ENCODE results near the gene COL4A4. TPM values are rescaled to one million over a fixed set of nuclear protein-coding genes. Genes with fewer than 3 reads are reported as not detected.

The COL4A4 gene
- total RNA-seq, 5 donors from 2014 or later (not counting 1 experiment from before 2014, with no cell fraction given) = 0.08 to 0.28 (median 0.20) TPM

DNA sequence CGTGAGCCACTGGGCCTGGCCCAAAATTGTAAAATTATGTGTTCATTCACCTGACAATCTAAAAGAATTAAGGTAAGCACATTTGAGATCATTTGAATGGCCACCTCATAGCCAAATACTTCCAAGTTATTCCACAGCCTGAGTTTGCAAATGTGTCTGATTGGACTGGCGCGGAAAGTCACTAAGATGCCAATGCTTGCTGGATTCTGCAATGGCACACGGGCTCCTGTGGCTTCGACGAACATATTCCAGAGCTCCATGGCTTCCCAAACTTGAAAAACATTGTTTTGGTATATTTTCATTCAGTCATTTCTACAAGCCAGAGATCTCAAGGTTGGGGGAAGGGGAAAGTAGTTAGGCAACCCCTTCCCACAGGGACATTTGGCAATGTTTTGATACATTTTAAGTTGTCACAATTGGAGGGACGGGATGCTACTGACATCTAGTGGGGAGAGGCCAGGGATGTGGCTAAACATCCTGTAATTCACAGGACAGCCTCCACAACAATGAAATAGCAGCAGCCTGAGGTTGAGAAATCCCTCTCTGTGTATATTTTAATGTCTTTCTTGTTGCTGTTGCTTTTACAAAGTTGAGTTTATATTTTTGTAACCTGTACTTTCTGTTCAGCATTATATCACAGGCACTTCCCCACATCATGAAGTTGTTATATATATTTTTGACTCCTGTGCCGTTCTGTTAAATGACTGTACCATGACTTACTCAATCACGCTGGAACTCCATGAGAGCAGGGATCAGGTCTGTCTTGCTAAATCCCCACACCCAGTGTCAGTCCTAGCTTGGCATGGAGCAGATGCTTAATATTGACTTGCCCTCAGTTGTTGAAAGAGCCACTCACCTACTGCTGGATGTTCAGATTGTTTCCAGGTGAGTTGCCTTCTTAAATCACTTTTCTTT lies 56.9 kb downstream of the COL4A4 start:
- ATAC-seq (replicated peaks in 1 of 4) (no peak), DNase-seq (peak in 18 of 35 experiments; percentile 1 to 44 (median 12))
- 95% methylated on average over 4 of the region's 9 CpGs for WGBS (ENCODE audit: insufficient coverage)
- Histone ChIP-seq H3K27me3 (replicated peaks in 1 of 2; ENCODE audit: control insufficient read depth in 2 of 2, extremely low read depth in 1 of 2, insufficient read depth in 2 of 2, low read length in 1 of 2) (peaks cover 0 to 3% of the 10 kb centered on the region in 2 experiments), H3K36me3 (ENCODE audit: control insufficient read depth in 2 of 2, extremely low read depth in 1 of 2, insufficient read depth in 1 of 2, low read length in 1 of 2) (no peaks in the 10 kb centered on the region), H3K4me1 (ENCODE audit: control insufficient read depth in 1 of 2, extremely low read depth in 1 of 2, insufficient read depth in 2 of 2, low read length in 2 of 2) (no peaks in the 10 kb centered on the region), H3K27ac (ENCODE audit: low read length) (no peak overlapping the region), H3K4me3 (ENCODE audit: control insufficient read depth in 1 of 2, extremely low read depth in 1 of 2, low read length in 1 of 2) (no peak overlapping the region), H3K9me3 (no peaks in the 10 kb centered on the region)
- no peak overlapping the region for H3K27ac Mint-ChIP-seq
- peaks cover 3 to 7% of the 10 kb centered on the region in 2 donors for H3K27me3 Mint-ChIP-seq
- H3K36me3 Mint-ChIP-seq = no peaks in the 10 kb centered on the region
- ChIA-PET CTCF (interaction anchor here in 1 of 2 donors (0.6 kb wide), 1 partner anchor 13 kb away, joined by 4 read pairs; no protein-coding TSS in a partner anchor), POLR2A (no interaction called here)
- no peaks in the 10 kb centered on the region for H3K9me3 Mint-ChIP-seq
- no peaks in the 10 kb centered on the region for H3K4me1 Mint-ChIP-seq
- no peak overlapping the region for H3K4me3 Mint-ChIP-seq

DNA sequence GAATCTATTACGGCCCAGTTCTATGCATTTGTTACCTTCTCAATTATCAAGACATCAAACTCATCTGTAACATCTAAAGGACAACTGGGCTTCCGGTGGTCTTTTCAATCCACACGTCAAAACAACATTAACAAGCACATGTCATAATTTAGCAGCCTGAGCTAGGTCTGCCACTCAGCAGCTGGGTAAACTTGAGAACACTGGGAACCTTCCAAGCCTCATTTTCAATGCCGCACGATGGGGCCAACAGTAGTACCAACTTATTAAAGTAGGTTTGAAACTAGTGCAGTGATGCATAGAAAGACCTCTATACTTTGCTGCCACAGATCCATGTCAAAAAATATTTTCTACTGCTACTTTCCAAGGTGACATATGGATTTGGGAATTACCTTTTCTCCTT lies 60.4 kb downstream of the COL4A4 start:
- no peak for ATAC-seq (replicated peaks in 1 of 4)
- Histone ChIP-seq H3K36me3 (ENCODE audit: control insufficient read depth in 2 of 2, extremely low read depth in 1 of 2, insufficient read depth in 1 of 2, low read length in 1 of 2) (no peaks in the 10 kb centered on the region), H3K9me3 (no peaks in the 10 kb centered on the region), H3K27ac (ENCODE audit: low read length) (no peak overlapping the region), H3K4me3 (ENCODE audit: control insufficient read depth in 1 of 2, extremely low read depth in 1 of 2, low read length in 1 of 2) (no peak overlapping the region), H3K4me1 (ENCODE audit: control insufficient read depth in 1 of 2, extremely low read depth in 1 of 2, insufficient read depth in 2 of 2, low read length in 2 of 2) (no peaks in the 10 kb centered on the region), H3K27me3 (replicated peaks in 1 of 2; ENCODE audit: control insufficient read depth in 2 of 2, extremely low read depth in 1 of 2, insufficient read depth in 2 of 2, low read length in 1 of 2) (peaks cover 0 to 3% of the 10 kb centered on the region in 2 experiments)
- Mint-ChIP-seq H3K4me3 (no peak overlapping the region), H3K27me3 (peaks cover 0 to 5% of the 10 kb centered on the region in 2 donors), H3K4me1 (no peaks in the 10 kb centered on the region), H3K36me3 (no peaks in the 10 kb centered on the region), H3K9me3 (no peaks in the 10 kb centered on the region), H3K27ac (no peak overlapping the region)
- WGBS (ENCODE audit: insufficient coverage) = 90% methylated on average over 3 of the region's 5 CpGs
- ChIA-PET POLR2A (no interaction called here), CTCF (interaction anchor here in 1 of 2 donors (0.5 kb wide), 1 partner anchor 1944 kb away, joined by 8 read pairs; no protein-coding TSS in a partner anchor)
- no peak for DNase-seq

DNA sequence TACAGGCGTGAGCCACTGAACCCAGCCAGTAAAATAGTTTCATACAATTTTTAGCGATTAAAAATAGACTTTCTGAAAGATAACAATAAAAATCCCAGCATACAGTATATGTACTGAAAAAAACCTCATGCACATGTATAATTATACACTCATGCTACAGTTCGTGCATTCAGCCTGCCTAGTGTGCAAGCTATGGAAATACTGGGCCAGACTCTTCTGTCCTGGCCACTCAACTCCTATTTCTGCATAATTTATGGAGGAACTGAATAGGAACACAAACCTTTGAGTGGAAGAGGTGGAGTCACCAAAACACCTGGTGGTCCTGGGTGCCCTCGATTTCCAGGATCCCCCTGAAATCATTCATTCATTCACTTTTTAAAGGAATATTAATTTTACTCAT lies 64.7 kb downstream of the COL4A4 start:
- Mint-ChIP-seq H3K36me3 (no peaks in the 10 kb centered on the region), H3K27me3 (peaks cover under 1 to 2% of the 10 kb centered on the region in 2 donors), H3K27ac (no peak overlapping the region), H3K9me3 (no peaks in the 10 kb centered on the region), H3K4me1 (no peaks in the 10 kb centered on the region), H3K4me3 (no peak overlapping the region)
- no peak overlapping the region for H3K4me3 ChIP-seq (ENCODE audit: control insufficient read depth in 1 of 2, extremely low read depth in 1 of 2, low read length in 1 of 2)
- DNase-seq (no peak), ATAC-seq (replicated peaks in 1 of 4) (no peak)
- no peaks in the 10 kb centered on the region for H3K9me3 ChIP-seq
- no peaks in the 10 kb centered on the region for H3K36me3 ChIP-seq (ENCODE audit: control insufficient read depth in 2 of 2, extremely low read depth in 1 of 2, insufficient read depth in 1 of 2, low read length in 1 of 2)
- H3K27me3 ChIP-seq (replicated peaks in 1 of 2; ENCODE audit: control insufficient read depth in 2 of 2, extremely low read depth in 1 of 2, insufficient read depth in 2 of 2, low read length in 1 of 2) = no peaks in the 10 kb centered on the region
- H3K4me1 ChIP-seq (ENCODE audit: control insufficient read depth in 1 of 2, extremely low read depth in 1 of 2, insufficient read depth in 2 of 2, low read length in 2 of 2) = no peaks in the 10 kb centered on the region
- POLR2A ChIA-PET = no interaction called here
- CTCF ChIA-PET = no interaction called here
- H3K27ac ChIP-seq (ENCODE audit: low read length) = no peak overlapping the region
- WGBS (ENCODE audit: insufficient coverage) = no CpG with 5 or more reads among the region's 4 CpGs

DNA sequence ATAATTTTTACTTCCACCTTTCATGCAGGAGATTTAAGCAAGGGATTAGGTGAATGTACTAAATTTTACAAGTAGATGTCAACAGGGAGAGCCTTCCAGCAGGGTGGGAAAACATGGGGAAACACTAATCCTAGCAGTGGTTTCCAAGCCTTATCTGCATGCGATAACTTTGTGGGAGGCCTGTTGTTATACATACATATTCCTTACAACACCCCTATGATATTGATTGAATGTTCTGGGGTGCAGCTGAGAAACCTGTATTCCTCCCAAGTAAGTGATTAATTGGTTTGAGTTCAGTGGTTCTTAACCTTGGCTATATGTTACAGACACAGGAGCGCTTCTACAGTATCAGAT lies 65.9 kb downstream of the COL4A4 start:
- Mint-ChIP-seq H3K27me3 (peaks cover 2 to 4% of the 10 kb centered on the region in 2 donors), H3K9me3 (no peaks in the 10 kb centered on the region), H3K36me3 (no peaks in the 10 kb centered on the region), H3K27ac (no peak overlapping the region), H3K4me1 (no peaks in the 10 kb centered on the region), H3K4me3 (no peak overlapping the region)
- Histone ChIP-seq H3K27me3 (replicated peaks in 1 of 2; ENCODE audit: control insufficient read depth in 2 of 2, extremely low read depth in 1 of 2, insufficient read depth in 2 of 2, low read length in 1 of 2) (no peaks in the 10 kb centered on the region), H3K27ac (ENCODE audit: low read length) (no peak overlapping the region), H3K36me3 (ENCODE audit: control insufficient read depth in 2 of 2, extremely low read depth in 1 of 2, insufficient read depth in 1 of 2, low read length in 1 of 2) (no peaks in the 10 kb centered on the region), H3K9me3 (no peaks in the 10 kb centered on the region), H3K4me1 (ENCODE audit: control insufficient read depth in 1 of 2, extremely low read depth in 1 of 2, insufficient read depth in 2 of 2, low read length in 2 of 2) (no peaks in the 10 kb centered on the region), H3K4me3 (ENCODE audit: control insufficient read depth in 1 of 2, extremely low read depth in 1 of 2, low read length in 1 of 2) (no peak overlapping the region)
- ATAC-seq (replicated peaks in 1 of 4) (no peak), DNase-seq (no peak)
- ChIA-PET CTCF (no interaction called here), POLR2A (no interaction called here)
- no CpG with 5 or more reads among the region's 2 CpGs for WGBS (ENCODE audit: insufficient coverage)

DNA sequence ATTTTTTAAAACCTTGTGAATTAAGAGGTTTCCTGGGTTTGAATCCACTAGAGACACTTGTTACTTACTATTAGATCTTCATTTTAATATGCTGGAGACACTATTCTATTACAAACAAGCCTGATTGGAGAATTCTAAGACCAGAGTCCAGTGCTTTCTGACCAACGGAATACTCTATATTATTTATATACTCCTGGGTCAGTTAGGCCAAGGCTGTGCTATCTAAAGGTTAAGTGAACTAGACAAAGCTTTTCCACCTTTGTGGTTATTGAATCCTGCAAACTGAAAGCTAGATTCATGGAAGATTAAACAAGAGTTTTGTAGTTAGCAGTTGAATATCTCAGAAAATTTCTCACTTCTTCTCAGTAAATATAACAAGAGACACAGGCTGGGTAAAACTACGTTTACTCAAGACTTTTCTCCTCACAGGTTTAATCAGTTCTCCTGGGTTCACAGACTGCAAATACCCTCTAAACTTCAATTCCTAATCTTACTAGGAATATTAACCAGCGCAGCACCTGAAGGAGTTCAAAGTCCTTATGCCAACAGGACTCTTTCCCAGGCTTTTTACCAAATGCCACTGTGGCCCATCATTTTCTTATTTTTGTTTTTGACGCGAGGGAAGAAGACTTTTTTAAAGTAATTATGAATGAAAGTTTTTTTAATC lies 66.4 kb downstream of the COL4A4 start:
- WGBS (ENCODE audit: insufficient coverage) = 48% methylated on average over 2 of the region's 5 CpGs
- H3K4me3 Mint-ChIP-seq = no peak overlapping the region
- H3K9me3 Mint-ChIP-seq = no peaks in the 10 kb centered on the region
- H3K4me1 Mint-ChIP-seq = no peaks in the 10 kb centered on the region
- H3K4me1 ChIP-seq (ENCODE audit: control insufficient read depth in 1 of 2, extremely low read depth in 1 of 2, insufficient read depth in 2 of 2, low read length in 2 of 2) = no peaks in the 10 kb centered on the region
- ATAC-seq (replicated peaks in 1 of 4) = no peak
- no peak overlapping the region for H3K4me3 ChIP-seq (ENCODE audit: control insufficient read depth in 1 of 2, extremely low read depth in 1 of 2, low read length in 1 of 2)
- H3K27me3 ChIP-seq (replicated peaks in 1 of 2; ENCODE audit: control insufficient read depth in 2 of 2, extremely low read depth in 1 of 2, insufficient read depth in 2 of 2, low read length in 1 of 2) = no peaks in the 10 kb centered on the region
- ChIA-PET CTCF (no interaction called here), POLR2A (no interaction called here)
- no peaks in the 10 kb centered on the region for H3K36me3 ChIP-seq (ENCODE audit: control insufficient read depth in 2 of 2, extremely low read depth in 1 of 2, insufficient read depth in 1 of 2, low read length in 1 of 2)
- H3K36me3 Mint-ChIP-seq = no peaks in the 10 kb centered on the region
- H3K9me3 ChIP-seq = no peaks in the 10 kb centered on the region
- no peak overlapping the region for H3K27ac ChIP-seq (ENCODE audit: low read length)
- peaks cover 2 to 4% of the 10 kb centered on the region in 2 donors for H3K27me3 Mint-ChIP-seq
- DNase-seq = no peak
- H3K27ac Mint-ChIP-seq = no peak overlapping the region

DNA sequence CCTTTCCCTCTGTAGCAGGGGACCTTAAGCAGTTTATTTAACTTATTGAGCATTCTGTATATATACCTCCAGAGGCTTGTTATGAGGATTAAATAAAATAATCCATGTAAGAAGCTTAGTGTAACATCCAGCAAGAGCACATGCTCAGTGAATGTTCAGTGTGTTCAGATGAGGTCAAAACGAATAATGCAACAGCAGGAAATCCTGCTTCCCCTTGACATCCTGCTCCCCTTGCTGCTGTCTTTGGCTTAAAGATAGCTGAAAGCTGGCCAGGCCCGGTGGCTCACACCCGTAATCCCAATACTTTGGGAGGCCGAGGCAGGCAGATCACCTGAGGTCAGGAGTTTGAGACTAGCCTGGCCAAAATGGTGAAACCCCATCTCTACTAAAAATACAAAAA lies 68.7 kb downstream of the COL4A4 start:
- H3K27me3 Mint-ChIP-seq = peaks cover 0 to 4% of the 10 kb centered on the region in 2 donors
- no peaks in the 10 kb centered on the region for H3K36me3 ChIP-seq (ENCODE audit: control insufficient read depth in 2 of 2, extremely low read depth in 1 of 2, insufficient read depth in 1 of 2, low read length in 1 of 2)
- no peaks in the 10 kb centered on the region for H3K9me3 ChIP-seq
- no peak overlapping the region for H3K4me3 ChIP-seq (ENCODE audit: control insufficient read depth in 1 of 2, extremely low read depth in 1 of 2, low read length in 1 of 2)
- no peak for DNase-seq
- 8% methylated on average over 2 of the region's 4 CpGs for WGBS (ENCODE audit: insufficient coverage)
- no peaks in the 10 kb centered on the region for H3K27me3 ChIP-seq (replicated peaks in 1 of 2; ENCODE audit: control insufficient read depth in 2 of 2, extremely low read depth in 1 of 2, insufficient read depth in 2 of 2, low read length in 1 of 2)
- no peaks in the 10 kb centered on the region for H3K4me1 Mint-ChIP-seq
- no peak overlapping the region for H3K4me3 Mint-ChIP-seq
- H3K27ac ChIP-seq (ENCODE audit: low read length) = no peak overlapping the region
- ChIA-PET POLR2A (no interaction called here), CTCF (no interaction called here)
- no peaks in the 10 kb centered on the region for H3K4me1 ChIP-seq (ENCODE audit: control insufficient read depth in 1 of 2, extremely low read depth in 1 of 2, insufficient read depth in 2 of 2, low read length in 2 of 2)
- H3K36me3 Mint-ChIP-seq = no peaks in the 10 kb centered on the region
- H3K27ac Mint-ChIP-seq = no peak overlapping the region
- no peak for ATAC-seq (replicated peaks in 1 of 4)
- no peaks in the 10 kb centered on the region for H3K9me3 Mint-ChIP-seq

Measured in T-cell (primary cell).